ENCODE data around the gene KRTAP10-12.

KRTAP10-12 gene

GRCh38 chr21:44734841-44735240, 37.9 kb downstream of the KRTAP10-12 start:
- DNase-seq = no peak

DNA sequence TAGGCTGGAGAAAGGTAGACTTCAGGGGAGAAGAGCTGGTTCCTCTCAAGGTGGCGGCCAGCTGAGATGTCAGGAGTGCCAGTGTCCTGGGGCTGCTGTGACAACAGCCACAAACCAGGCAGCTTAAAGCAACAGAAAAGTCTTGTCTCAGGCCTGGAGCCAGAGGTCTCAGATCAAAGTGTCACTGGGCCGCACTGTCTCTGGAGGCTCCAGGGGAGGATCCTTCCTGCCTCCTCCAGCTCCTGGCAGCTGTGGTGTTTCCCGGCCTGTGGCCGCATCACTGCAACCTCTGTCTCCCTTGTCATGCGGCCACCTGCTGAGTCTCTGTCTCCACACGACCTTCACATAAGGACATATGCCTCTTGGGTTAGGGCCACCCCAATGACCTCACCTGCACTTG, 38.8 kb downstream of the KRTAP10-12 start:
- no peak for DNase-seq

DNA sequence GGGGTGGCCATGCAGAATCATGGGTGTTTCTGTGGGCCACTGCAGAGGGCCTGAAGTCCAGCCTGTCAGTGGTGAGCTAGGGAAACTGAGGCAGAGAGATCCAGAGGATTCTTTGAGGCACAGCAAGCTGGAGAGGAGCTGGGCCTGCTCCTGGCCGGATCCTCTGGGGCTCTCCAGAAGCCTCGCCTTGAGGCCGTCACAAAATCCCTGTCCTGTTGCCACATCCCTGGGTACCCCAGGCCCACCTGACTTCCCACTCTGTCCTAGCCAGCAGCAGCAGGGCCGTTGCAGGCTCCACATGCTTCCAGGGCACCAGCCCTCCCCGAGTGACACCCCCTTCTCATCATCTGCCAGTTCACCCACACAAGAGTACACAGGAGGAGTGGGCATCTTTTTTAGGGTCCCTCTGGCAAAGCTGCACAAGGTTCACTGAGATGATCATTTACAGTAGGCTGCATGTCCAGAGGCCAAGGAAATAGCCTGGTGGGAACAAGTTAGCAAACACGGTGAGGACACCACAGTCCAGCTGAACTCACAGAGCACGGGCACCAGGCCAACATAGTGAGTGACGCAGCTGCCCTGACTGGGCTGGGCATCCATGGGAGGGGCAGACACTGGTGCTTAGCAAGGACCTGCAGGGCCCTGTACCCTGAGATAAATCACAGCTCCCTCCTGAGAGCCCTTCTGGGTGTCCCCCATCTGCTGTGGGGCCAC, 39.5 kb downstream of the KRTAP10-12 start:
- no peak for DNase-seq

GRCh38 chr21:44737706-44738354, 40.9 kb downstream of the KRTAP10-12 start:
- DNase-seq = no peak

GRCh38 chr21:44738621-44739020, 41.6 kb downstream of the KRTAP10-12 start:
- DNase-seq = no peak

- no peak for DNase-seq
Measured at GRCh38 chr21:44739316-44739715, 42.3 kb downstream of the KRTAP10-12 start.

- no peak for DNase-seq
Measured at GRCh38 chr21:44740742-44741141, 43.8 kb downstream of the KRTAP10-12 start.

- no peak for DNase-seq
Measured at GRCh38 chr21:44741921-44742320, 44.9 kb downstream of the KRTAP10-12 start.

DNA sequence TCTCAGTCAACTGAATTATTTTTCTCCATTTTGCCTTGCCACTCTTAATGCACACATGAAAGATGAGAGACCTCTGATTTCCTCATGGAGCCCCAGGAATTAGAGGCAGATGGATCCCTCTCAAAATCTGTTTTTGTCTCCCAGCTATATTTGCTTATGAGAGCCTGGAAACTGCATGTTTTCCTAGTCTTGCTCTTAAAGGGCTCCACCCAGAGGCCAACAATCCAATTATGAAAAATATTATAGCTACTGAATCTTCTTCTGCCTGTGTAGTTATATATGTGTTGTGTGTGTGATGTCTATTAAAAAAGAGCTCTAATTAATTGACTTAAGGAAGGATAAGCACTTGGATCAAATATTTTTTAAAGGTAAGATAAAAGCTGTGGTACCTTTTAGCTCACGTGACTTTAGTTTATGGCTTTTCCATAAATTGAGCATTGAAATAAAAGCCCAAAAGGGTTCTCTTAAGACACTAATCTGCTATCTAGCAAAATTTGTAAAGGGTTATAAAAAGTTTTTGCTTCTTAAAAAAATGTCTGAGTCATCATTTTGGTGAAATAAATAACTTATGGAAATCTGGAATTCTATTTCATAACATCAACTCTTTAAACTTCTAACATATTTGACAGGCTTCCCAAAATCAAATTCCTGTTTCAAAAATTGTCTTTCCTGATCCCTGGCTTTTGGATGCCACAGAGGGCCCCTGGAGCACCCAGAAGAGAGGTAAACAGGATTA, 45.6 kb downstream of the KRTAP10-12 start:
- no peak for DNase-seq
